Stimulated activated CD4-positive, alpha-beta T cell treated with anti-CD3 and anti-CD28 coated beads, Interleukin-15, amount 100 ng/mL, for 1 hour (primary cell): Measurements from ENCODE around the gene KRTAP10-4.
"Not testable (repeated sequence)": the region's sequence is repeated elsewhere in the genome, so short reads cannot be mapped to it uniquely, and the experiment has no call there.

Experiments
- DNase-seq, 2 donors: peaks; one replicate each; pipeline ENCODE4 v3.0.0-alpha.2; 2020; ENCODE audit warnings: low read depth in 1 of 2, low spot score in 1 of 2

KRTAP10-4 gene

GRCh38 chr21:44598061-44598460 lies 24.5 kb downstream of the KRTAP10-4 start:
- no peak for DNase-seq

DNA sequence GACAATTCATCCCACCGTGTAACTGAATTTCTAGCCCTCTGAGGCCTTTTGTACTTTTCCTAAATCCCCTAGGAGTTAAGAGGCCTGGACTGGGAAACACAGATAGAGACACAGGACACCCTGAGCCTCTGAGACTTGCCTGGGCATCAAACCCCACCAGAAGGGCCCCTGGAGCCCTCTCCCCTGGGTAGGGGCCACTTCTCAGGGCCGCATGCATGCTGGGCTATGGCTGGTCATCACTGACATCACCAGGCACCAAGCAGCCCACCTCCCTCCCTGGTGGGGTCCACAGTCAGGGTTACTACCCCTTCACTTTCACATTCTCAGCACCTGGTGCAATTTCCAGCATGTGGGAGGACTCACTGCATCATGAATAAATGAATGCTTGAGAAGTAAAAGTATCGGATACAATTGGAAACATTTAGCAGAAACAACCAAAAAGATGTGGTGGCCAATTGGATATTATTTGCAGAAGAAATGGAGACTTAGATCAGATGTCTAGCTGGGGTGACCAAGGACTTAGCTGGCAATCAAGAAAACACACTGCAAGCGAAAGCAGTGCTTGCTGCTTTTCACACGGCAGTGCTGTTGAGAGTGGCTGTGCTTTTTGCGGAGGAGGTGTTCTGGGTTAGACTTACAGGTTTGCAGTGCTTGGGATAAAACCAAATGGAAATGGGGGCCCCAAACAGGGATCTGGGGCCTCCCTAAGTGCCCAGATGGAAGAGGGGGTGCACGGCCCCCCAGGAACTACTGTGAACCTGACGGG lies 25.9 kb downstream of the KRTAP10-4 start:
- DNase-seq = no peak

DNA sequence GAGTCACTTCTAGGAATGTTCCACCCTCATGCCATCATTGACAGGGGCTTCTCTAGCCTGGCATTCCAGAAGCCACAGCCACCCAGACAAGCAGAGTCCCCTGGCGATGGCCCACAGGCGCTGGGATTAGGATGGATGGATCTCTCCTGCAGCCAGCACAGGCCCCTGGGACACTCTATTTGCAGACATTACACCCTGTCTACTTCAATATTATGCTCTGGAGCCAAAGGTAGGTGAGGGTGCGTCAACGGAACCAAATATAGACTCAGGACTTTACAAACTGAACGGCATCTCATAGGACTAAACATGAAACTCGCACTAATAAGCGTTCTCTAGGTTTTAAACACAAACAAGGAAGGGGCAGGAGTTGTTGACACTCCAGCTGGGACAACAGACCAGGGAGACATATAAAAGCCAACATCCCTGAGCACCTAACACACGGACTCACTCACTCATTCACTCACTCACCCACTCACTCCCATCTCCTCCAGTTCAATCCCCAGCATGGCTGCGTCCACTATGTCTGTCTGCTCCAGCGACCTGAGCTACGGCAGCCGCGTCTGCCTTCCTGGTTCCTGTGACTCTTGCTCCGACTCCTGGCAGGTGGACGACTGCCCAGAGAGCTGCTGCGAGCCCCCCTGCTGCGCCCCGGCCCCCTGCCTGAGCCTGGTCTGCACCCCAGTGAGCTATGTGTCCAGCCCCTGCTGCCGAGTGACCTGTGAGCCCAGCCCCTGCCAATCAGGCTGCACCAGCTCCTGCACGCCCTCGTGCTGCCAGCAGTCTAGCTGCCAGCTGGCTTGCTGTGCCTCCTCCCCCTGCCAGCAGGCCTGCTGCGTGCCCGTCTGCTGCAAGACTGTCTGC lies 26.8 kb downstream of the KRTAP10-4 start, which contains the start of gene KRTAP10-7:
KRTAP10-7 (plus strand) TSS at position 480 of the 861 bp plus-strand sequence; CDS start at position 505, 25 bp downstream.
- DNase-seq = not testable (repeated sequence)

DNA sequence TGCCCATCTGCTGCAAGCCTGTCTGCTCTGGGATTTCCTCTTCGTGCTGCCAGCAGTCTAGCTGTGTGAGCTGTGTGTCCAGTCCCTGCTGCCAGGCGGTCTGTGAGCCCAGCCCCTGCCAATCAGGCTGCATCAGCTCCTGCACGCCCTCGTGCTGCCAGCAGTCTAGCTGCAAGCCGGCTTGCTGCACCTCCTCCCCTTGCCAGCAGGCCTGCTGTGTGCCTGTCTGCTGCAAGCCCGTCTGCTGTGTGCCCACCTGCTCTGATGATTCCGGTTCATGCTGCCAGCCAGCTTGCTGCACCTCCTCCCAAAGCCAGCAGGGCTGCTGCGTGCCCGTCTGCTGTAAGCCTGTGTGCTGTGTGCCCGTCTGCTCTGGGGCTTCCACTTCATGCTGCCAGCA lies 27.6 kb downstream of the KRTAP10-4 start:
- DNase-seq = not testable (repeated sequence)

DNA sequence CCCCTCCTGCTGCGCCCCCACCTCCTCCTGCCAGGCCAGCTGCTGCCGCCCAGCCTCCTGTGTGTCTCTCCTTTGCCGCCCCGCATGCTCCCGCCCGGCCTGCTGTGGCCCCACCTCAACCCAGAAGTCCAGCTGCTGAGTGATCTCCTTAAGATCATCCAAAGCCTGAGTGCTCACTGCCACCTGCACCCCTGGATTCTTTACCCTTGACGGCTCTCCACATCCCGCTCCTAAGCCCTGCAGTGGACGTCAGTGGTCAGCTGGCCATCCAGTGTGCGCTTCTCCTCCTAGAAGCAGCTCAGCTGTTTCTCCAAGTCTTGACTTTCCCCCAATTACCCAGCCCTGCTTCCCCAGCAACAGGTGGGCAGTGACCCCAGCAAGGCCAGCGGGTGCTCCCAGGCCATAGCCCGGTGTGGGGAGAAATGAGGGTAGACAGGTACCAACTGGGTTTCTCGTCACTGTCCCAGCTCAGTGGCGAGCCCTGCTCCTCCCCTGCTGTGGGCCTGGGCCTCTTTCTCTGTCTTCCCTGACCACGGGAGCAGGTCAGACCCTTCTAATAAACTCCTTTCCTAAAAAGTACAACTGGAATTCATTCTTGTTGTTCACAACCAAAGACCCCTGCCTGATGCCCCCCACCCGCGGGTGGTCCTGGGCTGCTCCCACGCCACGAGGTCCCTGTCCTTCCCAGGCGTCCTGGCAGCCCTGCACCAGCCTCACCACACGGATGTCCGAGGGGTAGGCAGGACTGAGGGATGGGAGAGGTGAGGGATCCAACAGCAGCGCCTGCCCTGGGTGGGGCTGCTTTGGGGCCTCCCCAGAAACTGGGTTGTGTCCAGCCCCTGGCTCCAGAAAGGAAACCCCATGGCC lies 28.3 kb downstream of the KRTAP10-4 start:
- DNase-seq = no peak

DNA sequence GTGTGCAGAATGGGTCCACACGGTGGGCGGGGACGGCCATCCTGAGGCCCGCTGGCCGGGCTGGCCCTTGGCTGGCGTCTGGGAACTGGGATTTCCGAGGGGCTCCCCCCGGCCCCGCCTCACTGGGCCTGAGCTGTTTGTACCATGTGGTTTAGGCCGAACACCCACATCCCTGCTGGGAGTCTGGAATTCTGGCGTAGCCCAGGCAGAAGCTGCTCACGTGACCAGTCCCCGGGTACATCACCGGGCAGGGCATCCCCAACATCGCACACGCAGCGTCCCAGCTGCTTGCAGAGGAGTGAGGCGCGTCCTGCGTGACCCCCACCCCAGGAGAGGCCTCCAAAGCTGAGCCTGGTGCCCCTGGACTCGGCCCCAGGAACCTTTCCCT lies 28.9 kb downstream of the KRTAP10-4 start:
- DNase-seq = no peak

GRCh38 chr21:44603109-44603875 lies 29.8 kb downstream of the KRTAP10-4 start:
- no peak for DNase-seq

DNA sequence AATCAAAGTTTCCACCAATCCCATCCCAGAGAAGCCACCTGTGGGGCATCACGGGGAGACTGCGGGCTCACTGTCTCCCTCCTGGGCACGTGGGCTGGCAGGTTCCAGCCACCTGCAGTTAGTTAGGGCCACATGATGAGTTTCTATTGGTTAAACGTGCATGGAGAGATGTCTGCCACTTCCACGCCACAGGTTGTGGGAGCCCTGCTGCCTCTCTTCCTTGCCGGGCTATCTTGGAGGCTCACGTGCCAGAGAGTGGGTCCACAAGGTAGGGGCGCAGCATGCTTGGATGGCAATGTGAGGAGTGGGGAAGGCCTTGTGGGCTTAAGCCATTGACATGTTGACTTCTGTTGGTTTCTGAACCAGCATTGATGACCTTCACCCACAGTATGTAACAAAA lies 30.4 kb downstream of the KRTAP10-4 start:
- no peak for DNase-seq

- no peak for DNase-seq
These were observed 33.0 kb downstream of the KRTAP10-4 start for GRCh38 chr21:44606495-44606894.

DNA sequence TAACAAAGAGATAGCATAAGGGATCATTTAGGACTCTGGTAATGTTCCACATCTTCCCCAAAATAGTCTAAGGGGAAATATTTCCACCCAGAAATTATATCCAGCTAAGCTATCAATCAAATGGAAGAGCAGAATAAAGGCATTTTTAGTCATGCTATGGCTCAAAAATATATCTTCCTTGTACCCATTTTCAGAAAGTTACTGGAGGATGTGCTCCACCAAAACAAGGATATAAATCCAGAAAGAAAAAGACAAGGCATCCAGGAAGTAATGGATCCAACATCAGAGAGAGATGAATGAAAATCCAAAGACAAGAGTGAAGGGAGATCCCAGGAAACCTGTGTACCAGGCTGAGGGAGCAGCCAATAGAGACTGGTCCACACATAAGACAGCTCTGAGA lies 35.7 kb downstream of the KRTAP10-4 start:
- DNase-seq = no peak

GRCh38 chr21:44610157-44610843 lies 36.8 kb downstream of the KRTAP10-4 start:
- not testable (repeated sequence) for DNase-seq

GRCh38 chr21:44611551-44611950 lies 38.0 kb downstream of the KRTAP10-4 start:
- no peak for DNase-seq

DNA sequence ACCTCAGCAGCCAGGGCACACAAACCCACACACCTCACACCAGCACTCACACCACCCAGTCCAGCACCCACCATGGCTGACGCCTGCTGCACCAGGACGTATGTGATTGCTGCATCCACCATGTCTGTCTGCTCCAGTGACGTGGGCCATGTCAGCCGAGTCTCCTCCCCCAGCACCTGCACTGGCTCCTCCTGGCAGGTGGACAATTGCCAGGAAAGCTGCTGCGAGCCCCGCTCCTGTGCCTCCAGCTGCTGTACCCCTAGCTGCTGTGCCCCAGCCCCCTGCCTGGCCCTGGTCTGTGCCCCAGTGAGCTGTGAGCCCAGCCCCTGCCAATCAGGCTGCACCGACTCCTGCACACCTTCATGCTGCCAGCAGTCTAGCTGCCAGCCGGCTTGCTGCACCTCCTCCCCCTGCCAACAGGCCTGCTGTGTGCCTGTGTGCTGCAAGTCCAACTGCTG lies 38.5 kb downstream of the KRTAP10-4 start, which contains the start of gene KRTAP10-8:
KRTAP10-8 (plus strand) TSS at position 51 of the 458 bp plus-strand sequence; CDS start at position 73, 22 bp downstream.
- DNase-seq = no peak

GRCh38 chr21:44612669-44613229 lies 39.2 kb downstream of the KRTAP10-4 start:
- DNase-seq = no peak

DNA sequence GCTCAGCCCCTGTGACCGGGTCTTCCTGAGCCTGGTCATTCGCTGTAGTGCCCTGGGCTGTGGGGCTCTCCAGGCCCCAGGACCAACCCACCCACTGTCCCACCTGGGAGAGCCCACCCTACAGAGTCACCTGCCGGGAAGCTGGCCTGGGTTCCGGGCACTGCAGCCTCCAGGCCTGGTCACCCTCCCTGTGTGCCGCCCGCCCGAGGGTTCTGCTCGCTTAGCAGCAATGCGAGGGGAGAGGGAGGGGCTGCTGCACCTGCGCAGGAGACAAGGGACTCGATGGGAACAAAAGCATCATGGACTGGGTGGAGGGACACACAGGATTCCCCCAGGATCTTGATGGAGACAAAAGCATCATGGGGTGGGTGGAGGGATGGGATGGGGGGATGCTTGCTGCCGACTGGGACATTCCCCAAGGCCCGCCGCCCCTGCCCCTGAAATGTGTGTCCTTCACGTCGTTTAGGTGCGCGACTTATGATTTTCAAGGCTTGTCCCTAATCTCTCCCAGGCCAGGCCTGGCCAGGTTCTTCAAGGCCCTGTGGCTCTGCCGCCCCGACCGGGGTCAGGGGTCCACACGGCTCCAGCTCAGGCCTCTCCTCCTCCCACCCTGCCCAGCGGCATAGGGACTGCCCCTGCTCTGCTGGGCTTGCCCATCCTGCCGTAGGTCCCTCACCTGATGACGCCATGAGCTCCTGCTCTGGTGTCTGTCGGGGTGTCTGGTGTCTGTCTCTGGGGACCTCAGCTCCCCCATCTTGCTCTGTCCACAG lies 40.0 kb downstream of the KRTAP10-4 start:
- no peak for DNase-seq

DNA sequence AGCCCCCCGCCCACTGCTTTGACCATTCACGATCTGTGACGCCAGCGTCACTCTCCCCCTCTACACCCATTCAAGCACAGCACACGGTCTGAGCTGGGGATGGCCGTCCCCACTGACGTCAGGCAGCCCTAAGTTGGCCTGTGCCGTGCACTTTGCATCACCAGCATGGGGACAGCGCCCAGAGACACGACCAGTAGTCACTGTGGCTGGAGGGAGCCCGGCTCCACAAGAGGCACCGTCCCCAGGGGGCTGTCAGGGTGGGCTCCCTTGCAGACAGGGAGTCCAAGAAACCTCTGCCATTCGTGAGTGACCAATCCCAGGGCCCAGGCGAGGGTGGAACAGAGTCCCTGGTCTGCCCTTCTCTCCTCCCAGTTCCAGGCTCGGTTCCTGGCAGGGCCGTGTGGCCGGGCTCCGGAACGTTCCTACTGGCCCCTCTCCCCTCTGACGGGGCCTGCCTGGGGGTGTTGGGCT lies 40.7 kb downstream of the KRTAP10-4 start:
- DNase-seq = no peak

DNA sequence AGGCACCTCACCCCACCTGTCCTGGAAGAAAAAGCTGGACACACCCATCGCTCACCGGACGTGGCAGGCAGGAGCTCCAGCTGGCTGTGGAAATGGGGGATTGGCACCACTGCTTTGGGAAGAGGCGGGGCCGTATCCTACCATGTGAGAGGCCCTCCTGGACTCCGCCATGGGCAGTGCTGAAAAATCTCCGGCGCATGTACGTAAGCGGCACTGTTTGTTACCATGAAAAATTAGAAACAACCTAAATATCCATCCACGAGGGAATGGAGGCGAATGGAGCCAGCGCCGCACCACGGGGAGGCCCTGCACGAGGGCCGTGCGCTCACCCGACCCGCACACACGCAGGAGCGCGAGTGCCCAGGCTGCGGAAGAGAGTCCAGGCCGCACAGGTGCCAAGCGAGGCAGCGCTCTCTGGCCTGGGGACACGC lies 41.4 kb downstream of the KRTAP10-4 start:
- peak in 1 of 2 donors; percentile 0 for DNase-seq

DNA sequence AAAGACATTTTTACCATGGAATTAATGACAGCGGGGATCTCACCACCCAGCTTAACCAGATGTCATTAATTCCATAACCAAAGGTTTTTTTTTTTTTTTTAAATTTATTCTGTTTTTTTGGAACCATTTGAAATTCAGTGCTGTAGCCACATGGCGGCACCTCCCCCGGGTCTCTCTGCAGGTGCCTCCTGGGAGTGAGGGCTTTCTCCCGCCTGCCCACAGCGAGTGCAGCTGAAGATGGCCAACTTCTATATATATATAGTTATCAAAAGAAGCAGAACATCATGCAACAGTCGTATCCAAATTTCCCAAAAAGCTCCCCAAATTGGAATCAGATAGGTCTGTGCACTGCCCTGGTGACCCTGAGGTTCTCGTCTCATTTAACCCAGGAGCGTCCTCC lies 41.9 kb downstream of the KRTAP10-4 start:
- no peak for DNase-seq
